NCI-H1436 (cell line): ENCODE results near the gene RALGAPA2.

Experiments
- DNase-seq: peaks from one replicate; lab custom pipeline; 2025; lab: John Stamatoyannopoulos, UW

Gene RALGAPA2

DNA sequence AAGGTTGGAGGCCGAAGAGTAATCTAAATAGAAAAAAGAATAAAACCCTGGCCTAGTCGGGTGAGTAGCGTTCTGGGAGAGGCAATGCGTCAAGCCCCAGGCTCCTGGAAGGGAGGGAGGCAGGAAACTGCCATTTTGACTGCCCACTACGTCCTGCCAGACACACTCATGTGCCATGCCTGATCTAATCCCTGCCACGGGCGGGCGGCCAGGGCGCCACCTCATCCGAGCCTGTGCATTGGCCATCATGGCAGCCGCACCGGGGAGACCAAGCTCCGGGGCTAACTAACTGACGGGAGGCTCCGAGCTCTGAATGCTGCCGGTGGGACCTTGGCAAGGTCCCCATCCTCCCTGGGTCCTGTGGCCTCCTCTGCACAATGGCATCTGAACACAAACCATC lies 275.8 kb downstream of the RALGAPA2 start:
- no peak for DNase-seq

GRCh38 chr20:20435453-20435852 lies 277.0 kb downstream of the RALGAPA2 start:
- peak; percentile 52 for DNase-seq

GRCh38 chr20:20432618-20433286 lies 279.7 kb downstream of the RALGAPA2 start:
- no peak for DNase-seq

- no peak for DNase-seq
These were observed 282.4 kb downstream of the RALGAPA2 start for GRCh38 chr20:20430066-20430465.

GRCh38 chr20:20428067-20428466 lies 284.4 kb downstream of the RALGAPA2 start:
- no peak for DNase-seq

DNA sequence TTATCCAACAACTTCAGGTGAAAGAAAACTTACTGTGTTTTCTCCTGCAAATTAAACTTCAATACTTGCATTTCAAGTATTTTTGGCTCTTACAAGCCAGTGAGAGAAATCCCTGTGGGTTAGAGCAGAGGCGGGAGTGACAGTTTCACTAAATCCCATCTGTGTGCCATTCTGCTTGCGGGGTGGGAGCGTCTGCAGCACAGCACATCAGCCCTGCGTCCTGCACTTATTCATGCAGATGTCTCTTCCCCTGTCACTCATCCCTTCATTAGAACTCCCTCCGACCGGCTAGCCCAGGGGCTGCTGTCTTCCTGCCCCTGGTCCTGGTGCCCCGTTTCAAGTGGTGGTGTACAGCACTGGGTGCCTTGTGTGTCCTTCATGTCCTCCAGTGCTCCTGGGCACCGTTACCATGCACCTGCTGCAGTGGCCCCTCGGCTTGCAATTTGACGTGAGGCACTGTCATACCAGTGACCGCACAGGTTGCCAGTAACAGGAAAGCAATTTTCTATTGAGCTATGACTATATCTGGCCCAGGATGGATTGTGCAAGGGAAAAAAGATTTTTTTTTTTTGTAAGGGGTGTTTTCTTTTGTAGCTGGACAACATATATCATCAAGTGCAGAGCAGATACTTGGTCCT lies 285.1 kb downstream of the RALGAPA2 start:
- DNase-seq, result no peak

DNA sequence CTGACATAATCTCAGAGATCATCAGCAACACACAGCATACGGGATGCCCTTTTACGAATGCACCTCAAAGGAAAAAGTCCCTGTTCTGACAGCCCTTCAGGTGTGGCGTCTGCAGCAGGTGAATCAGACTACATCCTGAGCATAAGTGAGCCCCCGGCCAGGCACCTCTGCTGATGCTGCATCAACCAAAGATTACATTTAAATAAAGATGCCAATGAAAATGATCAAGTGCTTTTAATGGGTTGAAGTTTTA lies 285.9 kb downstream of the RALGAPA2 start:
- DNase-seq, result no peak

DNA sequence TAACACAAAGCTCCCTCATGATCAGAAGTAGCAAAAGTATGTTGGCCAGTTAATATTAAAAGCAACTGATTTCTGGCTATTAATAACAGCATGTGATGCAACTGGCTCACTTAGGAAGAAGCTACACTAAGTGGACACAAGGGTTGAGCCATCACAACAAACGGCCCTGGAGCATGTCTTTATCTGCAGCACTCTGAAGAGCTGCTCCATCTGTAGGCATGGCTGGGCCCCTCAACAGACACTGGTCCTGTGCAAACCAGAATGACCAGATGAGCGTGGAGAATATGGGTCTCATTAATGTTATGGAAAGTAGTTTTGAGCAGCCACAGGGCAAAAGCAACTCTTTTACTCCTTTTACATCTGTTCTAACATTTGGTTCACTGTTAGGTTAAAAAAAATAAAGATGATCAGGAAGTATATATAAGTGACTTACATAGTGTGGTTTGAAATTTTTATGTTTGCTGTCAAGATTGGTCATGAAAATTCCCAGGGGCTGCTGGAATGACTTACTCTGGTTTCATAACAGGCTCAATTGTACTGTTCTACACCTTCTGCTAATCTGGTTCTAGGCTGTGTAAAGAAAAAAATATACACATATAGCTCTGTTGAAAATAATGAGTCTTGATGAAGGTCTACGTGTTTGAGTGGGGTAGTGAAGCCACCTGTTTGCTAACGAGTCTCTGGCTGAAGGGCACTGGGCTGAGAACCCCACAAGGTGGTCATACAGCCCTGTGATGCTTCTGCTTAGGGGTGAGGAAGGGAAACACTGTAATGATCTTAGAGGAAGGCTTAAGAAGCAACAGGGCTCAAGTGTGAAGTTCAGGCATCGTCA lies 286.4 kb downstream of the RALGAPA2 start:
- DNase-seq, result no peak

- no peak for DNase-seq
These were observed 289.3 kb downstream of the RALGAPA2 start for GRCh38 chr20:20423117-20423516.

- no peak for DNase-seq
These were observed 294.4 kb downstream of the RALGAPA2 start for GRCh38 chr20:20417876-20418676.

- no peak for DNase-seq
These were observed 297.1 kb downstream of the RALGAPA2 start for GRCh38 chr20:20415321-20415720.

GRCh38 chr20:20414640-20415220 lies 297.7 kb downstream of the RALGAPA2 start:
- no peak for DNase-seq

DNA sequence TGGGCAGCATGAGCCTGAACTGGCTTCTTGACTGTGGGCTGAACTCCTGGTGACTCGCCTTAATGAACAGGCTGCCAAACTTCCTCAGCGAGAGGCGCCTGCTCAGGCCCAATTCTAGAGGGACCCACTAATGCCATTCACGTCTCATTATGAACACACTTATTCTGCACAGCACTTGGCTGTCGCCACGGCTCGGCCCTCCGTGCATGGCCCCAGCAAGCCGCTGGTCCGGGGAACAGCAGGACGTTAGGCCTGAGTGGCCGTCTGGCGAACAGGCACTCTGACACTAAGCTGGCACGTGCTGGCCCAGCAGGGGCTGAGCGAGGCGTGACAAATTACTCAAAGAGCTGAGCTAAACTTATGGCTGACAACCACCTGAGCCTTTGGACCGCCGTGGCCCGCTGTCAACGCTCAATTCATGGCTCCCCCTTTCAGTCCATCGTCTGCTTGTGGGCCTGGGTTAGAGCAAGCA lies 298.6 kb downstream of the RALGAPA2 start:
- DNase-seq, result no peak

GRCh38 chr20:20412750-20413149 lies 299.7 kb downstream of the RALGAPA2 start:
- DNase-seq, result no peak

GRCh38 chr20:20411836-20412235 lies 300.6 kb downstream of the RALGAPA2 start:
- no peak for DNase-seq

DNA sequence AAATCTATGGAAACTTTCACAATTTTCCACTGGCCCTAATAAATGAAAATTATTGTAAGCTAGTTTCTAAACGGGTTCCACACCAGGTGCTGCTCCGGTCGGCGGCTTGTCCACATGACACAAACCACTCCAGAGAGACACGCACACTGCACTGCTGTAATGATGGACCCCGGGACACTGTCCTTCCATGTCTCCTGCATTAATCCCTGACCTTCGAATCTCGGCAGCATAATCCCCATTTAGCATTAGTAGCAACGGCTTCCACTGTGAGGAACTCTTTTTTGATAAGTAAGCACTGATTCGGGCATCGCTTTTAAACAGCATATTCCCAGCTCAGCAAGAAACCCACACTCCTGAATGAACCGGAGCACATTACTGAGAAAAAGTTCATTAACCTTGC lies 301.0 kb downstream of the RALGAPA2 start:
- no peak for DNase-seq

DNA sequence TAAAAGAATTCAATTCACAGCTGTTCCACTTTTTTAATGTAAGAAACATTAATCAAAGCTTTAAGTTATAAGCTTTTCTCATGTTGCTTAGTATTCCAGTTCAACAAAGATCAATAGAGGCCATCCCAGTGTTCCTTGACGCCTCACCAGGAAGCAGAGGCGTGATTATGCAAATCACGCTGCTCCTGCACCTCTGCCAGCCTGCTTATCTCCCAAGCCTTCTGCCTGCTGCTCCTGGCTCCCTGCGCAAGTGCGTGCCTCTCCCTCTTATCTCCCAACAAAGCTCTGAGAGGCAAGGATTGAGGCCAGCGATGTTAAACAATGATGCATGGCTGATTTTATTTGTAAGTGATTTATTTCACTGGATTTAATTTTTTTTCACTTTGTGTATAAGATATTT lies 301.8 kb downstream of the RALGAPA2 start:
- peak; percentile 20 for DNase-seq

GRCh38 chr20:20409331-20409730 lies 303.1 kb downstream of the RALGAPA2 start:
- DNase-seq, result no peak

DNA sequence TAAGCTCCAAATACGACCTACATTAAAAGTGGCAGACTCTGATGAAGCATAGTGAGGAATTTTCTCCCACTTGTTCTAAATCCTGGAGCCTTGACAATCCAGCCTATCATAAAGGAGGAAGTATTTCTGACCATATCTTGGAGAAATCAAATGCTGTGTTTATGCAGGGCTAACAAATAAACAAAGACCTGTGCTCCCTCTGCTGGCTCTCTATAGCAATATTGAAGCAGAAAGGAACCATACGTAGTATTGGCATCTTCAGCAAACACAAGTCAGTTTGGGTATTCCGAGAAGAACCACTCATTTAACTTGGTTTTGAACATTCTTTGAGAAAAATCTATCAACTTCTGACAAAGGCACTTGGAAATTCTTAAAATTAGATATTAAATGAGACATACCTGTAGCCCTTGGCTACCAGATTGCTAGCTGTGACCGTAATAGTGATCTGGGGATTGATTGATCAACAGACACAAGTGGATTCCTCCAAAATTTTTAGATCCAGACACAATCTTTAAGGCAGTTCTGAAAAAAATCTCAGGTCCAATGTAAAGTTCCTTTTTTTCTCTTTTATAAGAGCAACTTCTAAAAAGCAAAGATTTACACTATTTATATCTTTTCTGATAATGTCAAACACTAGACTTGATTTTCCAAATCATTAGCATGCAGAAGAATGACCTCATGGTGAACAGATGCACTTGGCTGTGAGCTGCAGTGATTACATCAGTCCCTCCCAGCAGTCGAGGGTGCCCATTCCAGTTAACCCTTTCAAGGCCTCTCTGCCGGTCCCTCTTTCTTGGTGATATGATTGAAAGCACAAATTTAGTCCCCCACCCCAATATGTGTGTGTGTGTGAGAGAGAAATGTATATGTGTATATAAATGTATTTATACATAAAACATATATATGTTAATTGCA lies 304.3 kb downstream of the RALGAPA2 start:
- peak; percentile 19 for DNase-seq

DNA sequence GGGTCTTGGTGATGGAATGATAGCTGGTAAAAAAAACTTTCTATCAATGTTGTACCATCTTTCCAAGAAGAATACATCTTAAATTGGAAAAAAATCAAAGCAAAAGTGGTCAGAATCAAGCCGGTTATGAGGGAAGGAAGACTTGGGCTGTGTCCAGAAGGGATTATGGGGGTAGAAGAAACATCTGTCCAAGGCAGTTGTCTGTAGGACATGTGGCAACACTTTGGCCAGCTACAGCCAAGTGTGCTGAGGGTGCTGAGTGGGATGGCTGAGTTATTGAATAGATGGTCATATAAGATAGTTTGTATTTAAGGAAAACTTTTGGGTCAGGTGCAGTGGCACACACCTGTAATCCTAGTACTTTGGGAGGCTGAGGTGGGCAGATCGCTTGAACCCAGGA lies 306.1 kb downstream of the RALGAPA2 start:
- DNase-seq, result no peak

- no peak for DNase-seq
These were observed 306.8 kb downstream of the RALGAPA2 start for GRCh38 chr20:20405623-20406022.
